ENCODE data around the gene ABR. TPM values are rescaled to one million over a fixed set of nuclear protein-coding genes. Genes with fewer than 3 reads are reported as not detected.

ABR gene
- total and polyA plus RNA-seq, 2 of the 8 experiments (the other 6 are each of a cell fraction or from before 2014, with no cell fraction given): 44.8 to 47.2 TPM

- Histone ChIP-seq H3K4ac (replicated peaks; ENCODE audit: insufficient read length, low read depth, low read length) (no peak overlapping the region), H3K9ac (replicated peaks in 1 of 4; ENCODE audit: extremely low read depth in 1 of 4, low read depth in 3 of 4, low read length in 3 of 4) (no peak overlapping the region), H4K5ac (ENCODE audit: insufficient read length, low read depth, low read length) (no peak overlapping the region), H3K4me2 (ENCODE audit: insufficient read depth in 1 of 2, low read depth in 2 of 2, low read length in 2 of 2) (no peak overlapping the region), H3K23me2 (ENCODE audit: low read depth, low read length) (no peaks in the 10 kb centered on the region), H4K91ac (replicated peaks; ENCODE audit: insufficient read length, low read length) (no peak overlapping the region), H3K18ac (ENCODE audit: extremely low read depth, low read length) (no peak overlapping the region), H3K4me1 (replicated peaks in 1 of 4; ENCODE audit: control insufficient read depth in 3 of 4, insufficient read depth in 4 of 4, low read length in 3 of 4) (peaks cover 5 to 14% (median 9%) of the 10 kb centered on the region in 4 experiments), H2BK5ac (ENCODE audit: low read depth, low read length) (no peak overlapping the region), H2BK15ac (ENCODE audit: low read length) (no peak overlapping the region), H3K27me3 (replicated peaks in 1 of 4; ENCODE audit: control insufficient read depth in 3 of 4, extremely low read depth in 1 of 4, insufficient read depth in 3 of 4, low read length in 3 of 4) (no peaks in the 10 kb centered on the region), H3K4me3 (ENCODE audit: extremely low read depth in 1 of 4, insufficient read depth in 2 of 4, low read depth in 3 of 4, low read length in 4 of 4) (no peak overlapping the region), H3K36me3 (ENCODE audit: control insufficient read depth in 2 of 4, insufficient read depth in 4 of 4, low read length in 3 of 4) (no peaks in the 10 kb centered on the region), H3K9me3 (ENCODE audit: insufficient read depth in 2 of 2, low read depth in 1 of 2, low read length in 1 of 2) (no peaks in the 10 kb centered on the region), H3K79me1 (ENCODE audit: low read depth, low read length) (peaks cover 9% of the 10 kb centered on the region), H4K20me1 (replicated peaks in 1 of 2; ENCODE audit: control insufficient read depth in 1 of 2, insufficient read depth in 2 of 2, low read length in 2 of 2) (peaks cover 4 to 6% of the 10 kb centered on the region in 2 experiments), H2BK12ac (ENCODE audit: low read depth, low read length) (no peak overlapping the region; the same call in 1 of the 2 replicates), H3K79me2 (ENCODE audit: control insufficient read depth in 1 of 2, insufficient read depth in 2 of 2, low read length in 2 of 2) (peaks cover 7 to 70% of the 10 kb centered on the region in 2 experiments), H4K8ac (ENCODE audit: extremely low read depth, insufficient read depth, low read length) (no peak overlapping the region; the same call in 1 of the 2 replicates), H2BK20ac (ENCODE audit: low read length) (no peak overlapping the region), H2AK5ac (ENCODE audit: low read depth, low read length) (peak overlapping the region; percentile 16; the same call in 1 of the 2 replicates), H3K56ac (replicated peaks; ENCODE audit: insufficient read length, low read depth, low read length) (no peak overlapping the region), H3K14ac (ENCODE audit: insufficient read length) (no peak overlapping the region), H2BK120ac (replicated peaks; ENCODE audit: low read depth, low read length) (no peak overlapping the region), H2AFZ (ENCODE audit: low read length) (no peak overlapping the region), H3K27ac (ENCODE audit: low read depth, low read length) (no peak overlapping the region; the same call in 1 of the 2 replicates), H3K23ac (ENCODE audit: insufficient read length) (no peak overlapping the region)
- FAIRE-seq: no peak
- 90% methylated on average over 31 of the region's 31 CpGs; no CpG with 5 or more reads in 1 of the 2 experiments for WGBS, 2 experiments (ENCODE audit: extremely low coverage in 1 of 2, insufficient coverage in 1 of 2, insufficient read length in 1 of 2, insufficient replicate concordance in 2 of 2, low coverage in 1 of 2, low lambda C conversion rate in 2 of 2, missing lambda C conversion rate in 1 of 2)
- POLR2A ChIA-PET (ENCODE audit: partially characterized antibody): interaction anchor here (1.7 to 1.8 kb wide), 2 partner anchors 9 to 14 kb away, joined by 4 to 6 read pairs; no protein-coding TSS in a partner anchor
- CTCF ChIA-PET (ENCODE audit: partially characterized antibody): interaction anchor here (0.8 to 4.4 kb wide), 11 partner anchors 13 to 175 kb away, joined by 3 to 20 read pairs (median 4); no protein-coding TSS in a partner anchor
- no peak for DNase-seq (ENCODE audit: low read depth in 1 of 2, low spot score in 2 of 2)
- TF ChIP-seq SP2 (IDR thresholded peaks at IDR 0.05; ENCODE audit: low read length) (no peak), BACH1 (IDR thresholded peaks at IDR 0.05; ENCODE audit: low read length) (no peak), CEBPB (IDR thresholded peaks at IDR 0.05; ENCODE audit: low read depth, low read length) (no peak), RBBP5 (IDR thresholded peaks at IDR 0.05; ENCODE audit: borderline replicate concordance, low read depth, low read length) (no peak), TCF12 (IDR thresholded peaks at IDR 0.05; ENCODE audit: low read depth, low read length) (no peak), TEAD4 (IDR thresholded peaks at IDR 0.05; ENCODE audit: low read depth, low read length) (peak; percentile 21; the same call in 1 of the 2 replicates)
Observed at GRCh38 chr17:958712-959451, 220.9 kb downstream of the ABR start.
